ENCODE results near the gene KDM7A.
A peak's percentile ranks its signal among the peaks of the same experiment; 100 is the strongest.
"Not testable (repeated sequence)": the region's sequence is repeated elsewhere in the genome, so short reads cannot be mapped to it uniquely, and the experiment has no call there.

The KDM7A gene

DNA sequence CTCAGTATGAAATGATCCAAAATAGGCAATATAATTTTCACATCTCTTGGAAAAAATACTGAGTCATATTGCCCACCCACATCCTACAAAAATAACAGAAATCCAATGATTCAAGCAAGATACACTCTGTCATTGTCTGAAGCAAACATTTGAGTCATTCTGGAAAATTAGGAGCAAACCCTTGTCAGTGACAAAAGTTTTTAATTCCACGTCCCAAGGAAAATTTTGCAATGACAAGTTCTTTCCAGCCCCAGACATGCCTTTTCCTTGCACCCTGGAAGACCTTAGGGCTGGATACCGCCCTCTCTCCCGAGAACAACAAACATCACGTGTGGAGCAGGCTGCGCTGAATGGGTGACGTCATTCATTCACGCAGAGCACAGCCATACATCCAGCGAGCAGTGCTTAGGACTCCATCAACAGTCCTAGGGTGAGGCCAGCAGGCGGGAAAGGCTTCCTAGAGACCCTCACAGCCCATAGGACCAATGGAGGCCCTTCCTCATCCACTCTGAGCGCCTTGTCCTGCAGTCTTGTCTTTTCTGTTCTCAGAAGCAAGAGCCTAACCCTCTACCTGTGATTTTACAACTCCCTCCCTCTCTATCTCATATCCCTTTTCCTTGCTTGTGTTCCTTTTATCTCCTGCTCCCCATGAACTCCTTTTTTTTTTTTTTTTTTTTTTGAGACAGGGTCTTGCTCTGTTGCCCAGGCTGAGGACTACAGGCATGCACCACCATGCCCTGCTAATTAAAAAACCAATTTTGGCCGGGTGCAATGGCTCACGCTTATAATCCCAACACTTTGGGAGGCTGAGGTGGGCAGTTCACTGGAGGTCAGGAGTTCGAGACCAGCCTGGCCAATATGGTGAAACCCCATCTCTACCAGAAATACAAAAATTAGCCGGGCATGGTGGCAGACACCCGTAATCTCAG lies 23.5 kb upstream of the KDM7A start:
- DNase-seq (ENCODE audit: low read depth), result no peak

DNA sequence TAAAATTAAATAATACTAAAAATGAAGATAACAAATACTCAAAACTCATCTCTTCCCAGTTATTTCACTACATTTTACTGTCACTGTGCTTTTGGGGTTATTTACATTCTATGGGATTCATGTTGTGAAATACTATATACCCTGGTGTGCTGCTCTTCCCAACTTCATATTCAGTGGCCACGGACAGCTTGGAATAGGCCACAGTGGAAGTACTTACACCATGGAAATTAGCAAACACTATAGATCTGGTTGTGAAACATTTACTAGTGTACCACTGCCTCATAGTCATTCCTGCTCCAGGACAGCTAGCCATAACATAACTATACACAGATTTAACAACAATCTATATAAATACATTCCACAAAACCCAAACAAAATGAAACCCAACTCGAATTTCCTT lies 21.2 kb upstream of the KDM7A start:
- DNase-seq (ENCODE audit: low read depth), result no peak

DNA sequence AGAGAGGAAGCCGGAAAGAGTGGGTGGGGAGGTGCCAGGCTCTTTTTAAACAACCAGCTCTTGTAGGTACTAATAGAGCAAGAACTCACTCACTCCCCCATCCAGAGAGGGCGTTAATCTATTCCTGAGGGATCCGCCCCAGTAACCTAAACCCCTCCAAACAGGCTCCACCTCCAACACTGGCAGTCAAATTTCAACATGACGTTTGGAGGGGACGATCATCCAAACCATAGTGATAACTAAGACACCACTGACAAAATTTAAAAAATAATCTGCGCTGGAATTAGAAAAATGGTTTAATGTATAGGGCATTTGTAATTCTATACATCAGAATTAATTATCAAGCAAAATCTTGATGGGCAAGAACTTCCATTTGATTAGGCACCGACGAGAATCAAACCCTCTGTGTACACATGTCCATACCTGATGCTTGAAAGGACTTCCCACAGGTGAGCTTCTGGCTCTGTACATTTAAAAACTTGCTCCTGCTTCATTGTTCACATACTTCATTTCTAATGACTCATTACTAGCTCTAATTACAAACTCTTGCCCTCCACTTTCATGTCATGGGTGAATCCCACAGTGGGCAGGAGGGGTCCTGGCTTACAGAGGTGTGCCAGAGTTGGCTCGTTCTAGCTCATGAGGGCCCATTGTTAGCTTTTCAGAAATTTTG lies 20.6 kb upstream of the KDM7A start:
- no peak for DNase-seq (ENCODE audit: low read depth)

DNA sequence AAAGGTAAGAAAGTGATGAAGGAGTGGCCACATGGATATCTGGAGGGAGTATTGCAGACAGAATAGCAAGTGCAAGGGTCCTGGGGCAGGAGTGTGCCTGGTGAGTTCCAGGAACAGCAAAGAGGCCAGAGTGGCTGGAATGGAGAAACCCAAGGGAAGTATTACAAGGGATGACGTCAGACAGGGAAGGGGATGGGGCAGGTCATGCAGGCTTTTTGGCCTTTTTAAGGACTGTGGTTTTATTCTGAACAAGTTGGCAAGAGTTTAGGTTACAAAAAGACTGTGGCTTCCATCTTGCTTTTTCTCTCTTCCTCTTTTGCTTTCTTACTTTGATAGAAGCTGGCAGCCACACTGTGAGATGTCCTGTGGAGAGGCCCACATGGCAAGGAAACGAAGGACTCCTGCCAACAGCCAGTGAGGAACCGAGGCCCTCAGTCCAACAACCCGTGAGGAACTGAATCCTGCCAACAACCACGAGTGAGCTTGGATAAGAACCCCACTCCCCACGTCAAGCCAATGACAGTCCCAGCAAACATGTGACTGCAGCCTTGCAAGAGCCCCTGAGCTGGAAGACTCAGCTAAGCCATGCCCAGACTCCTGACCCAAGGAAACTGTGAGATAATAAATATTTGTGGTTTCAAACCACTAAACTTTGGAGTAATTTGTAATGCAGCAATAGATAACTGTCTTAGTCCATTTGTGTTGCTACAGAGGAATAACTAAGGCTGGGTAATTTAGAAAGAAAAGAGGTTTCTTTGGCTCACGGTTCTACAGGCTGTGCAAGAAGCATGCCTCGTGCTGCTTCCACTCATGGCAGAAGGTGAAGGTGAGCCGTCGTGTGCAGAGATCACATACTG lies 19.8 kb upstream of the KDM7A start:
- DNase-seq (ENCODE audit: low read depth), result no peak

DNA sequence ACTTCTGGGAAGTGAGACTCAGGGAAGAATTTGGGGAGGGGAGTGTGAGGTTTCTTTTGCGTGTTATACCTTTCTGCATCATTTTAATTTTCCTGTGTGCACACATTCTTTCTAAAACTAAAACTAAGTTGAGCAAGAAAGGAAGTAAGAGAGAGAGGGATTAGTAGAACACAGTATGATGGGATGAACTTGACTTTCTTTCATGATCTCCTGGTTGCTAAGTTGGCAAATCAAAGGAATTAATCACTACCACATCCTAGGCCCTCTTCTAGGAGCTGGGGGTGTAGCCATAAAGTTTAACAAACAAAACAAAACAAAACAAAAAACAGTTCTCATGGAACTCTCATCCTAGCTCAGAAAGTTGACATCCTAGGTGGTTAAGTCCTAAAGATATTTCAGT lies 19.1 kb upstream of the KDM7A start:
- no peak for DNase-seq (ENCODE audit: low read depth)

DNA sequence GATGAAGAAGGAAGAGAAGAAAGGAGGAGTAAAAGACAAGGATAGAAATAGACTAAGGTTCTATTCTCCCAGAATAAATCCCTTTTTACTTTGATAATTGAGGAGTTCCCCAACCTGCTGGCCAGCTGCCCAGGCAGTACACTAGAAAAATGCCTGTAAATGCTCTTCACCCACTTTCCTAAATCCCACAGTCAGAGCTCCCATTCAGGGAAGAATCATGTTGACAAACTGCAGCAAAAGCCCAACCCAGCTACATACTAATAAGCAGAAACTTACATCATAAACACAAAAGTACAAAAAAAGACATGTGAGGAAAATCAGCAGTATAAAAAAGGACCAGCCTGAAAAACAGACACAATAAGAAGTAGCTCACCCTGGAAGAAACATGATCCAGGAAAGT lies 15.8 kb upstream of the KDM7A start:
- no peak for DNase-seq (ENCODE audit: low read depth)

DNA sequence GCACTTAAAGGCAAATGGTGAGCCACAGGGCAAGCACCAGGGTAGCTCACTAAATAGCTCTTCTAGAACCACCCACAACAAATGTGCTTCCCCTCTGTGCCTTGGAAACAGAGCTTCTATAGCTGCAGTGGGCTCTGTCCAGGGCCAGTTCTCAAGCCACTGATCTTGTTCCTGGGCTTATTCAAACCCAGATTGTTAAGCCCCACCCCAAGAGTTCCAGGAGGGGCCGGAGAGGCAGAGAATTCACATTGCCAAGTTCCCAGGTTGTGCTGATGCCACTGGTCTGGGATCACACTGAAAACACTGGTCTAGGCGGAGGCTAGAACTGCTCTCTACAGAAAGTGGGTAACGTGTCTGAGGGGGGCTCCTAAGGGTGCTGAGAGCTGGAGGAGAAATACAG lies 15.4 kb upstream of the KDM7A start:
- DNase-seq (ENCODE audit: low read depth), result no peak

DNA sequence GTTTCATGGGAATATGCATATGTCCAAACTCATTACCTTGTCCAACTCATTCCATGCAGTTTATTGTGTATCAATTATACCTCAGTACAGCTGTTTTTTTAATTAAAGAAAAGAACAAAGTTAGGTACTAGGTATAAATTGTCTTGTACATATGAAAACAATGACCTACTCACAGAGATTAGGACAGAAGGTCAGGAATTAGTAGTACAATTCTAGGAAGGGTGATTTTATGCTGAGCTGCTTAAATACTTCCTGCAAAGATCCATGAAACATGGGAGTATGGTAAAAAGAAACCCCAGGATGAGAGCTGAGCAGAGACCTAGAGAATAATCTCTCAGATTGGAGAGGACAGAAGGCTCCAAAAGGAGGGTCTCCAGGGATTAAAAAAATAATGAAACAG lies 13.8 kb upstream of the KDM7A start:
- DNase-seq (ENCODE audit: low read depth), result no peak

DNA sequence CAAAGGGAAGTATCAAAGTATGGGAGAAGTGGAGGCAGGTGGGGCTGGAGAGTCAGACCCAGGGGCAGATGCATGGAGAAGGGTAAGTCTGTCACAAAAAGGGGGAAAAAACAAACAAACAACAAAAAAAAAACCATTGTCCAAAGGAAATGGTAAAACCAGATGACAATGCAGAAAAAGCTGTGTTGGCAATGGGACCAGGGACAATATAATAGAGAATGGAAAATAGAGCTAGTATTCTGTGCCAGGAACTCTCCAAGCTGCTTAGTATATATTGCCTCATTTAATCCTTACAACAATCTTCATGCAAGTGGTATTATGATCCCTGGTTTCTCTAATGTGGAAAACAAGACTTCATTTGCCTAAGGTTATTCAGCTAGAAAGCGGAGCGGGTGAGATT lies 13.1 kb upstream of the KDM7A start:
- no peak for DNase-seq (ENCODE audit: low read depth)

DNA sequence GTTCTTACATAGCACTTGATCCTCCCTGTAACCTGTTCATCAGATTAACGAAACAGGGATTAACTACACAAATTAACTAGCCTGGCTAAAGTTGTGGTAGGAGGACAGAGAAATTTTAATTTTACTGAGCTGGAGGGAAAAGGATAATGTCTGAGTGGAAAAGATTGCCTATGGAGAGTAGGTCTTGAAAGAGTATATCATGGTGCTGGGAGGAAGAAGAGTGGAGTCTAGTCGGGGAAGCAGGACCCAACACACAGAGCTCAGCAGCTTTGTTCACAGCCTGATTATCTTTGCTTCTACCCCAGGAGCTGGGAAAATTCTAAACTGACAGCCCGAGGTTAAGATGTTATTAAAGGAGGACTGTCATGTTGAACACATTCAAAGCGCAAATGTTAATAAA lies 6.1 kb upstream of the KDM7A start:
- DNase-seq (ENCODE audit: low read depth), result no peak

DNA sequence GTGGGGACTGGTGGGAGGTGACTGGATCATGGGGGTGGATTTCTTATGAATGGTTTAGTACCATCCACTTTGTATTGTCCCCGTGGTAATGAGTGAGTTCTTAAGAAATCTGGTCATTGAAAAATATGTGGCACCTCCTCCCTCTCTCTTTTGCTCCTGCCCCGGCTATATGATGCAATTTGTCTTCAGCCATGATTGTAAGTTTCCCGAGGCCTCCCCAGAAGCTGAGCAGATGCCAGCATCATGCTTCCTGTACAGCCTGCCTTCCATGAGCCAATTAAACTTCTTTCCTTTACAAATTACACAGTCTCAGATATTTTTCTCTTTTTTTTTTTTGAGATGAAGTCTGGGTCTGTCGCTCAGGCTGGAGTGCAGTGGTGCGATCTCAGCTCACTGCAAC lies 2.6 kb upstream of the KDM7A start:
- DNase-seq (ENCODE audit: low read depth), result no peak

DNA sequence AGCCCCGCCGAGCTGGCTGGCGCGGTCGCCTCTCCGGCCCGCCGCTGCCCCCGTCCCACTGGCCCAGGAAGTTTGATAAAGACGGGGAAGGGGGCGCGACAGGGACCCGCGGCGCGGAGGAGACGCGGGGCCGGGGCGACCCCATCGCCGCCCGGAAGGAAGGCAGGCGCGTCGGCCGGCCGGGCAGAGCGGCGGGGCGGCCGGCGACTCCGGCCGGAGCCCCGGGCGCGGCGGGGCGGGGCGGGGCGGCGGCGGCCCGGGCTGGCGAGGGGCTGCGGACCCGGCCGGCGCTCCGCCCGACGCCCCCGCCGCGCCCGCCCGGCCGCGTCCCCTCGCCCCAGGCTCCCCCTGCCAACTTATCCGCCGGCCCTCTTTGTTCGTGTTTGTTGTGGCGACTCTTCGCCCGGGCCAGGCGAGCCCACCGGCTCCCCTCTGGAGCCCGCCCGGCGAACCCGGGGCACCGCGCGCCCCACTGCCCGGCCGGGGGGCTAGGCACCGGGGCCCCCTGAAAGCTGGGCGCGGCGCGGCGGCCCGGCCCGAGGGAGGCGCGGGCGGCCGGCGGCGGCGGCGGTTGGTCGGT lies 571 bp downstream of the KDM7A start:
- no peak for DNase-seq (ENCODE audit: low read depth)

DNA sequence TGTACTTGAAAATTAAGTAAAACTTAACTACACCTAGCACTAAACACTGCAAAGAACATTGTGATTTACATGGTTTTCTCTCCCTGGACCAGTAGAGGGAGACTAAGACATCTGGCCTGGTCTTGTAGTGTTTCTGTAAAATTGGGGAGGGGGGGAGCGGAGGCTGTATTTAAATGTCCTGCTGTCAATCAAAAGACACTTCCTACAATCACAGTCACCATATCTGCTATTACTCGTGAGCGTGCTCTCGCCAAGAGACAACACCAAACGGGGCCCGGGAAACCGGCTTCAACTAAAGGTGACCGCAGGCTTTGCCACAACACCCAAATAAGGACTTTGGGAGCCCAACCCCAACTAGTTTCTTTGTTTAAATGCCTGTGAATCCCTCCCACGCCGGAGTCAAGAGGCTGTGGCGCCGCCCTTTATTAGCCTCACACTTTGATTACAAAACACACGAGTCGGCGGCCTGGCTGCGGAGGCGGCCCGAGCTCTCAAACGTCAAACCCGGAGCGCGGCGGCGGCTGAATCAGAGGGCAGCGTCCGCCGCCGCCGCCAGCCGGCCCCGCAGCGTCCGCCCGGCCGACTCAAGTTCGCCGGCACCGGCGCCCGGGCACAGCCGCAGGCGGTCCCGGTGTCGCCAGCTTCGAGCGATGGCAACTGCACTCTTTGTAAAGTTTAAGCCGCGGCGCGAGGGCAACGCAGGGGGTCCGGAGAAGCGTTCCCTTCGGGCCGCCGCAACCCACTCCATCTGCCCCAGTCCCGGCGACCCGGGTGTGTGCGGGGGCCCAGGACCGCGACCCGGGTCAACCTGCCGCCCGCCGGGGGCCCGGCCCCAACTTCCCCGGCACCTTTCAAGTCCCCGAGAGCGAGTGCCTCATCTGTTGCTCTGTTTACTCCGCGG lies 1.3 kb downstream of the KDM7A start:
- peak; percentile 77 for DNase-seq (ENCODE audit: low read depth)

DNA sequence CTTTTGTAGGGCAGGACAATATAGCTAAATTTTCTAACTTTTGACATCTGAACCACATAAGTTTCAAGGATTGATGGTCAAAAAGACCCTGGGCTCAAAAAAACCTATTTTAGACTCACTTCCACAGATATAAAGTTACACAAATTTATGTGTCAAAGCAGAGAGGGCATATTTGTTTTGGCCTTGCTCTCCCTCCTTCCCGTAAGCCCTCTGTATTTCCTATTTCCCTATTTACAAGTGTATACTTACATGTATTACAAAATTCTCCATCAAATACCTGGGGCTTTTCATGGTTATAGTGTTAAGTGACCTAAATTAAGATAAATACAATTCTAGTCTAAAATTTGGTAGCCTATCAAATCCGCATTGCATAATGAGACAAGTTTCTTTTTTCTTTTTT lies 2.6 kb downstream of the KDM7A start:
- no peak for DNase-seq (ENCODE audit: low read depth)

DNA sequence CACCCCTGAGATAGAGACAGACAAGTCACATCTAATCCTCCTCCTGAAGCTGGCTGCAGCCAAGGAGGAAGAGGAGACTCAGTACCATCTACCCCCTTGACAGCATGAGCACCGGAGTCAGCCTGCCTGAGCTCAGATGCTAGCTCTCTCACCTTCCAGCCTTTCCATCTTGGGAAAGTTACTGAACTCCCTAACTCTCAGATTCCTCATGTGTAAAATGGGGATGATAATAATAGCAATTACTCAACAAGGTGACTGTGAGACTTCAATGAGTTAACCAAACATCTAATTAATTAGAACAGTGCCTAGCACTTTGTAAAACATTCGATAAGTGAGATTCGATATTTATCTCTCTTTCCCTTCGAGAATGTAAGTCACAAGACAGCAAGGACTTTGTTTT lies 6.4 kb downstream of the KDM7A start:
- no peak for DNase-seq (ENCODE audit: low read depth)

DNA sequence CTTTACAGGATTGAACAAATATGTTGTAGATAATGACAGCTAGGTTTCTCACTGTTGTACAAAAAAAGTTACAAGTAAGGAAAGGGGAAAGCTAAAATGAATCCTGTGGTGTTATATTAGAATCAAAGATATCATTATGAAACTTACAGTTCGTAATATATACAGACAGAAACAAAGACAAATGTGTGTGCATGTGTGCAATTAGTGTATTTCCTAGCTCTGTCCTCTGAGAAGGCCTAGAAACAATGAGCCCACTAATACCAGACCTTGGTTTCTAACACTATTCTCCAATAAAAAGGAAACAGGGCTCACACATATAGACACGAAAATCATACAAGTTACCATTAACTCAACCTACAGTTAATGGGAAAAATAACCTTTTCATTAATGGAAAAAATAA lies 8.0 kb downstream of the KDM7A start:
- no peak for DNase-seq (ENCODE audit: low read depth)

DNA sequence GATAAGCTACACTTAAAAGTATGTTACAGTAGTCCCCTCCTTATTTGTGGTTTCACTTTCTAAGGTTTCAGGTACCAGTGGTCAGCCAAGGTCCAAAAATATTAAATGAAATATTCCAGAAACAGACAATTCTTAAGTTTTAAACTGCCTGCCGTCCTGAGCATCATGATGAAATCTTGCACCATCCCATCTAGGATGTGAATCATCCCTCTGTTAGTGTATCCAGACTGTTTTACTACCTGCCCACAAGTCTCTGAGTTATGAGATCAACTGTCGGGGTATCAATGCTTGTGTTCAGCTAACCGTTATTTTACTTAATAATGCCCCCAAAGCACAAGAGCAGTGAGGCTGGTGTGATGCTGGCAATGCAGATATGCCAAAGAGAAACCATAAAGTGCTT lies 11.4 kb downstream of the KDM7A start:
- peak; percentile 51 for DNase-seq (ENCODE audit: low read depth)

DNA sequence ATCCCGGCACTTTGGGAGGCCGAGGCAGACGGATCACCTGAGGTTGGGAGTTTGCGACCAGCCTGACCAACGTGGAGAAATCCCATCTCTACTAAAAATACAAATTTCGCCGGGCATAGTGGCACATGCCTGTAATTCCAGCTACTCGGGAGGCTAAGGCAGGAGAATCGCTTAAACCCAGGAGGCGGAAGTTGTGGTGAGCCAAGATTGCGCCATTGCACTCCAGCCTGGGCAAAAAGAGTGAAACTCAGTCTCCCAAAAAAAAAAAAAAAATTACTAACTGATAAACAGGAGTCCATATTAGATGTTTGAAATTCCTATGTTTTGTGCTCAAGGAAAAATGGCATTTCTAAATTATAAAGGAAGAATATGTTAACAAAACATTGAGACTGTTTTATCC lies 14.7 kb downstream of the KDM7A start:
- not testable (repeated sequence) for DNase-seq (ENCODE audit: low read depth)

DNA sequence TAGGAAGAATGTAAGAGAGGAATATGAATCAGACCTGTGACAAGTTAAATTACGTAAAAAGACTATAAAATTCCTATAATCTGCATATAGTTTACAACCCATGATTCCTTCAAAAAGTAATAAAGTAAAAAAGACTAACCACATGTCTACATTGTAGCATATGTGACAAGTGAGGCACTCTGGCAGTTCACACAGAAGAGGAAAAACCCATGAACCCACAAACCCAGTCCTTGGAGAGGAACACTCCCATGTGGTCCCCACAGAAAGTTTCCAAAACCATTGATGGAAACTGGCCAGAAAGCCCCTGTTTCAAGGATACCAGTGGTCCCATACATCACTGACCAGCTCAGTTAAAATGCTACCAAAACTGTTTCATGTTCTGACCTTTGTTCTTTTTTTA lies 15.7 kb downstream of the KDM7A start:
- no peak for DNase-seq (ENCODE audit: low read depth)

DNA sequence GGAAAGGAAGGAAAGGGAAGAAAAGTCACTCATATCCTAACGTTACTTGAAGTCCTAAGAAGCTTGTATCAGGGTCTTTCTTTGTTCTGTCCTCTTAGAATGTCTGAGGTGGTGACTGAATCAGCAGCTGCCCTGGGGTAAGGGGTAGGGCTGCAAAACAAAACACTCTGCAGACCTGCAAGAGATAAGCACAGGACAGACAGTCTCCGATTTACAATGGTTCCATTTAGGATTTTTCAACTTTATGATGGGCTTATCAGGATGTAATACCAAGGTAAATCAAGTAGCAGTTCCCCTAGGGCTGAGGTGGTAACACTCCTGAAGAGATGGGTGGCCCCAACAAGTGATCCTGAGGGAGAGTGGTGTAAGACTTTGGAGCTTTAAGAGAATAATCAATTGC lies 16.5 kb downstream of the KDM7A start:
- DNase-seq (ENCODE audit: low read depth), result no peak

DNA sequence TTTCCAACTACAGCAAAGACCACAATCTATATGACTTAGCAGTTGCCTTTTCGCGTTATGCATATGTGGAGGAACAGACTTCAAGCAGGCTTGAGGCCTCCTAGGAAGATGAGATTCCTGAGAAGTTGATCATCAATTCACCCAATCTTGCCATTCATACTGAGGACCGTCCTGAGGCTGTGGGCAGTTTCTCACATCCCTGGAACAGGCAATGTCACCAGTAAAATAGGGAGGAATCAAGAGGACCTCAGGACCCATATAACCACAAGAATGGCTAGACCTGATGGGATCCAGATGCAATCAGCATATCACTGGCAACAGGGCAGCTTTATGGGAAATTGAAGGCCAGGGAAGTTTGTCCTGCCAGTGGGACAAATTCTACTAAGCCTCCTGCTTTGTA lies 17.3 kb downstream of the KDM7A start:
- peak; percentile 10 for DNase-seq (ENCODE audit: low read depth)

Data from non-pigmented ciliary epithelial cell (primary cell).